A549 (cell line): ENCODE measurements around the gene GBF1.

Experiments used
- BHLHE40 ChIP-seq: IDR thresholded peaks from 2 replicates; pipeline ENCODE4 v1.6.1; 2012; ENCODE audit warnings: low read depth, low read length, inconsistent platforms
- CTCF ChIP-seq: fragments of >200 bp; sonication (Bioruptor Twin); formaldehyde crosslinking; IDR thresholded peaks from 3 replicates; pipeline ENCODE4 v1.5.1; 2016
- ELK1 ChIP-seq: fragments of 150-350 bp; IDR thresholded peaks from 2 replicates; pipeline ENCODE4 v1.6.1; 2014; ENCODE audit warnings: low read depth, mild to moderate bottlenecking, low read length
- ESRRA ChIP-seq: fragments of 150-350 bp; IDR thresholded peaks from 2 replicates; pipeline ENCODE4 v1.6.1; 2014; ENCODE audit warnings: mild to moderate bottlenecking, low read length, borderline replicate concordance
- HEYL ChIP-seq: fragments of 250-450 bp; sonication (Bioruptor Pico); IDR thresholded peaks from 2 replicates; pipeline ENCODE4 v1.8.0; 2021; ENCODE audit warnings: mild to moderate bottlenecking, moderate library complexity
- JUNB ChIP-seq: fragments of >200 bp; sonication (Bioruptor Twin); formaldehyde crosslinking; IDR thresholded peaks from 2 replicates; pipeline ENCODE4 v1.6.1; 2016
- KDM5A ChIP-seq: fragments of 200-600 bp; sonication (generic); IDR thresholded peaks from 2 replicates; pipeline ENCODE4 v1.6.1; 2016; ENCODE audit warnings: antibody characterized with exemption, mild to moderate bottlenecking
- NPAS2 ChIP-seq: fragments of 250-450 bp; sonication (Bioruptor Pico); IDR thresholded peaks from 2 replicates; pipeline ENCODE4 v1.8.0; 2022; ENCODE audit warnings: mild to moderate bottlenecking, moderate library complexity, borderline replicate concordance
- PBX3 ChIP-seq: IDR thresholded peaks from 2 replicates; pipeline ENCODE4 v1.6.1; 2012
- POLR2A ChIP-seq: IDR thresholded peaks from 2 replicates; pipeline ENCODE4 v1.6.1; 2012; ENCODE audit warnings: mild to moderate bottlenecking, low read length
- REST ChIP-seq: fragments of 200-600 bp; sonication (generic); IDR thresholded peaks from 2 replicates; pipeline ENCODE4 v1.6.1; 2016; ENCODE audit warnings: antibody characterized with exemption, mild to moderate bottlenecking, moderate library complexity
- SREBF2 ChIP-seq: fragments of 450-650 bp; IDR thresholded peaks from 2 replicates; pipeline ENCODE4 v1.6.1; 2014; ENCODE audit warnings: mild to moderate bottlenecking, moderate library complexity
- ZFP36 ChIP-seq: fragments of 450-650 bp; IDR thresholded peaks from 2 replicates; pipeline ENCODE4 v1.6.1; 2014; ENCODE audit warnings: borderline replicate concordance; ENCODE audit not compliant: partially characterized antibody

- TF ChIP-seq ZFP36 (no peak), KDM5A (no peak), HEYL (CRISPR knock-in tag) (no peak), PBX3 (no peak), CTCF (no peak), POLR2A (no peak), ELK1 (no peak), NPAS2 (CRISPR knock-in tag) (no peak), JUNB (no peak), SREBF2 (no peak), REST (no peak), BHLHE40 (no peak), ESRRA (no peak)
Observed at GRCh38 chr10:102418622-102419268, 173.4 kb downstream of the GBF1 start, which contains the start of gene PSD.
